ENCODE data around the gene ANKRD36C.
"Not testable (repeated sequence)": the region's sequence is repeated elsewhere in the genome, so short reads cannot be mapped to it uniquely, and the experiment has no call there.

The ANKRD36C gene

GRCh38 chr2:95796249-95797099 is 195.2 kb downstream of the ANKRD36C start:
- DNase-seq: not testable (repeated sequence)

GRCh38 chr2:95793970-95794369 is 197.7 kb downstream of the ANKRD36C start:
- not testable (repeated sequence) for DNase-seq

- not testable (repeated sequence) for DNase-seq
Observed at GRCh38 chr2:95790180-95790579, 201.4 kb downstream of the ANKRD36C start.

- not testable (repeated sequence) for DNase-seq
Observed at GRCh38 chr2:95789385-95789784, 202.2 kb downstream of the ANKRD36C start.

- not testable (repeated sequence) for DNase-seq
Observed at GRCh38 chr2:95788642-95789041, 203.0 kb downstream of the ANKRD36C start.
